GM21360 (cell line): ENCODE measurements around the gene MIER2.
"Not testable (repeated sequence)": the region's sequence is repeated elsewhere in the genome, so short reads cannot be mapped to it uniquely, and the experiment has no call there.

ENCODE experiments used
- ATAC-seq: cut with Tn5 transposase; IDR thresholded peaks from one replicate; pipeline ENCODE4 v1.9.1; 2021; ENCODE audit warnings: mild to moderate bottlenecking, moderate library complexity; ENCODE audit not compliant: unreplicated experiment

MIER2 gene

DNA sequence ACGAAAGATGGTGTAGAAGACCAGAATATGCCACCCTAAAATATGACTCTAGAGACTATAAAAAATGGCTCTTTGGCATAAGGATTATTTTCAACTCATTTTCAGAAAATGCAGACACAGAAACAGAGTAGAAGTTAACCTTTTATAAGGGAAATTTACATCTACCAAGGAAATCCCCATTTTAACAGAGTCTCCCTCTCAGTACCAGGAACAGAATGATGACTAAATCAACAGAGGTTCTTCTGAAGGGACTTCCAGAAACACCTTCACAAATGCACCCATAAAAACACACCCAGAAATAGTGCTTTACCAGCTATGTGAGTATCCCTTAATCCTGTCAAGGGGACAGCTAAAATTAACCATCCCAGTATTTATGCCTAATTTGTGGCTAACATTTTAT is 82.5 kb downstream of the MIER2 start:
- ATAC-seq: no peak

GRCh38 chr19:256804-257203 is 87.8 kb downstream of the MIER2 start:
- ATAC-seq: not testable (repeated sequence)
